Renal pelvis (tissue), 12 donors: ENCODE data around the gene PTPN4. TPM values are rescaled to one million over a fixed set of nuclear protein-coding genes. Genes with fewer than 3 reads are reported as not detected.

Experiments used
- DNase-seq: peaks from one replicate; pipeline ENCODE4 v3.0.0-alpha.2; 2013
- long read RNA-seq, 16 experiments: transcript quantifications; one replicate each; lab custom pipeline, GENCODE V29; 2026
- polyA plus RNA-seq, 3 donors: library from polyadenylated mRNA; unstranded; fragments of 120-200 nt; gene quantifications; one replicate each; pipeline ENCODE4 v1.2.1, GENCODE V29; 2013; ENCODE audit not compliant: insufficient read length in 3 of 3

Gene PTPN4
- 10 to 100 TPM; 19.3 to 24.8 (median 23.6) TPM for polyA plus RNA-seq
- long read RNA-seq, donor 1, full-length matches to known transcripts: 1 of 1 reads
- long read RNA-seq, donor 1, partial matches to known transcripts: 0 of 1 reads
- long read RNA-seq, donor 1, other reads (novel, unspliced or antisense): 0 of 1 reads
- long read RNA-seq, donor 2: 0 reads
- long read RNA-seq, donor 3: 0 reads
- long read RNA-seq, donor 4: 0 reads
- long read RNA-seq, donor 5: 0 reads
- long read RNA-seq, donor 6, full-length matches to known transcripts: 1 of 1 reads
- long read RNA-seq, donor 6, partial matches to known transcripts: 0 of 1 reads
- long read RNA-seq, donor 6, other reads (novel, unspliced or antisense): 0 of 1 reads
- long read RNA-seq, donor 7: 0 reads
- long read RNA-seq, donor 8: 0 reads
- long read RNA-seq, donor 9: 0 reads
- long read RNA-seq, donor 10: 0 reads
- long read RNA-seq, donor 11, full-length matches to known transcripts: 1 of 1 reads
- long read RNA-seq, donor 11, partial matches to known transcripts: 0 of 1 reads
- long read RNA-seq, donor 11, other reads (novel, unspliced or antisense): 0 of 1 reads
- long read RNA-seq, donor 12, full-length matches to known transcripts: 4 of 4 reads
- long read RNA-seq, donor 12, partial matches to known transcripts: 0 of 4 reads
- long read RNA-seq, donor 12, other reads (novel, unspliced or antisense): 0 of 4 reads
- long read RNA-seq, donor 13, full-length matches to known transcripts: 1 of 1 reads
- long read RNA-seq, donor 13, partial matches to known transcripts: 0 of 1 reads
- long read RNA-seq, donor 13, other reads (novel, unspliced or antisense): 0 of 1 reads
- long read RNA-seq, donor 14: 0 reads
- long read RNA-seq, donor 15: 0 reads
- long read RNA-seq, donor 16, full-length matches to known transcripts: 1 of 1 reads
- long read RNA-seq, donor 16, partial matches to known transcripts: 0 of 1 reads
- long read RNA-seq, donor 16, other reads (novel, unspliced or antisense): 0 of 1 reads

- DNase-seq: peak; percentile 97
These were observed at the start of gene PTPN4 for GRCh38 chr2:119759451-119760236. Gene PTPN4 (plus strand): TSS chr2:119759922. CDS start chr2:119809854, 49,932 bp downstream.

- DNase-seq: no peak
These were observed 49.4 kb upstream of the PTPN4 start for GRCh38 chr2:119710281-119710680.

GRCh38 chr2:119711352-119711751 lies 48.4 kb upstream of the PTPN4 start:
- no peak for DNase-seq

- DNase-seq: no peak
These were observed 47.2 kb upstream of the PTPN4 start for GRCh38 chr2:119712571-119712970.

- DNase-seq: no peak
These were observed 45.8 kb upstream of the PTPN4 start for GRCh38 chr2:119713819-119714490.

GRCh38 chr2:119715409-119716283 lies 44.1 kb upstream of the PTPN4 start:
- DNase-seq: no peak

GRCh38 chr2:119716284-119716672 lies 43.4 kb upstream of the PTPN4 start:
- DNase-seq: no peak

- DNase-seq: no peak
These were observed 41.0 kb upstream of the PTPN4 start for GRCh38 chr2:119718501-119719260.

GRCh38 chr2:119719261-119719627 lies 40.5 kb upstream of the PTPN4 start:
- DNase-seq: no peak

- no peak for DNase-seq
These were observed 38.7 kb upstream of the PTPN4 start for GRCh38 chr2:119721043-119721442.

- DNase-seq: no peak
These were observed 38.3 kb upstream of the PTPN4 start for GRCh38 chr2:119721462-119721861.

GRCh38 chr2:119721904-119722303 lies 37.8 kb upstream of the PTPN4 start:
- DNase-seq: no peak

- no peak for DNase-seq
These were observed 36.5 kb upstream of the PTPN4 start for GRCh38 chr2:119723186-119723585.

GRCh38 chr2:119723784-119724467 lies 35.8 kb upstream of the PTPN4 start:
- no peak for DNase-seq

GRCh38 chr2:119724656-119725485 lies 34.9 kb upstream of the PTPN4 start:
- no peak for DNase-seq

GRCh38 chr2:119727493-119727892 lies 32.2 kb upstream of the PTPN4 start:
- no peak for DNase-seq

GRCh38 chr2:119728421-119728820 lies 31.3 kb upstream of the PTPN4 start:
- no peak for DNase-seq

GRCh38 chr2:119730671-119731177 lies 29.0 kb upstream of the PTPN4 start:
- no peak for DNase-seq
